HCT116 (cell line): ENCODE results near the gene BAIAP2L1. TPM values are rescaled to one million over a fixed set of nuclear protein-coding genes. Genes with fewer than 3 reads are reported as not detected.

Experiments used
- ATAC-seq: fragments of 200-7000 bp; cut with Tn5 transposase; 2 replicates; pipeline ENCODE4 v1.9.1; 2020; ENCODE audit warnings: mild to moderate bottlenecking, moderate library complexity
- BruUV-seq: library from RNA; stranded (reverse); fragments of 400-500 nt; replicated peaks from 2 replicates; lab custom pipeline; 2021; lab: Mats Ljungman, UMichigan
- CTCF ChIA-PET: fragments of 300-600 bp; sonication (Branson Sonifier 250); formaldehyde crosslinking; loops from one replicate; lab custom pipeline; 2021; ENCODE audit warnings: antibody characterized with exemption; lab: Charles Lee
- POLR2A ChIA-PET: fragments of 300-600, 350-600 bp; sonication (Branson Sonifier 250); formaldehyde crosslinking; loops from one replicate; lab custom pipeline; 2021; ENCODE audit warnings: antibody characterized with exemption; lab: Charles Lee
- RAD21 ChIA-PET, 2 experiments: fragments of 300-600 bp; sonication (Branson Sonifier 250); formaldehyde crosslinking; loops; one replicate each; lab custom pipeline; 2023; ENCODE audit warnings: low total read pairs in 2 of 2; ENCODE audit not compliant: uncharacterized antibody in 2 of 2, unreplicated experiment in 2 of 2, low non-redundant PET in 1 of 2; lab: Charles Lee
- DNase-seq: peaks from one replicate; pipeline ENCODE4 v3.0.0-alpha.2; 2010; ENCODE audit warnings: low read depth, low spot score
- H2AFZ ChIP-seq: fragments of 200-600 bp; shearing (Covaris generic), sonication (generic); 2 replicates; pipeline ENCODE4 v1.6.1; 2017; ENCODE audit warnings: low read depth, mixed run types, mixed read lengths, antibody characterized with exemption, low read length; ENCODE audit not compliant: poor library complexity, severe bottlenecking
- H3K27ac ChIP-seq: 2 replicates; pipeline ENCODE4 v1.5.1; 2012; ENCODE audit warnings: low read depth, low read length
- H3K27me3 ChIP-seq: fragments of 200-600 bp; sonication (generic); 2 replicates; pipeline ENCODE4 v1.6.1; 2016; ENCODE audit warnings: mixed run types, low read length, mixed read lengths; ENCODE audit not compliant: insufficient read depth
- H3K36me3 ChIP-seq, 2 experiments: fragments of 200-500 bp in 1 of 2; fragments of 200-600 bp in 1 of 2; sonication (Bioruptor generic) in 1 of 2; sonication (generic) in 1 of 2; 2 replicates each; pipeline versions ENCODE4 v1.5.1 to v1.6.1; 2014 to 2016; ENCODE audit warnings: low read length in 2 of 2, inconsistent platforms in 1 of 2, mixed read lengths in 1 of 2, mixed run types in 1 of 2; ENCODE audit not compliant: insufficient read depth in 2 of 2, control insufficient read depth in 1 of 2
- H3K4me1 ChIP-seq, 2 experiments: fragments of 200-600 bp in 1 of 2; sonication (generic) in 1 of 2; 2 replicates each; pipeline versions ENCODE4 v1.5.1 to v1.6.1; 2012 to 2017; ENCODE audit warnings: low read length in 2 of 2, inconsistent platforms in 1 of 2, mild to moderate bottlenecking in 1 of 2, mixed read lengths in 1 of 2, mixed run types in 1 of 2, moderate library complexity in 1 of 2; ENCODE audit not compliant: insufficient read depth in 2 of 2, control insufficient read depth in 1 of 2
- H3K4me2 ChIP-seq: fragments of 200-600 bp; sonication (generic); 2 replicates; pipeline ENCODE4 v1.6.1; 2017; ENCODE audit warnings: mixed run types, low read length, mixed read lengths
- H3K4me3 ChIP-seq, 2 experiments: fragments of 200-600 bp in 1 of 2; sonication (generic) in 1 of 2; replicated peaks in 1 of 2; 2 replicates each; pipeline ENCODE4 v1.5.1; 2011 to 2016; ENCODE audit warnings: low read length in 2 of 2, control low read depth in 1 of 2, low read depth in 1 of 2, mild to moderate bottlenecking in 1 of 2, mixed read lengths in 1 of 2, mixed run types in 1 of 2
- H3K79me2 ChIP-seq: fragments of 200-600 bp; sonication (generic); 2 replicates; pipeline ENCODE4 v1.6.1; 2017; ENCODE audit warnings: mild to moderate bottlenecking, mixed run types, low read length, moderate library complexity, mixed read lengths; ENCODE audit not compliant: insufficient read depth
- H3K9ac ChIP-seq: fragments of 200-600 bp; sonication (generic); 2 replicates; pipeline ENCODE4 v1.6.1; 2016; ENCODE audit warnings: low read length, mixed read lengths
- H3K9me2 ChIP-seq: fragments of 200-600 bp; sonication (generic), shearing (Covaris generic); 2 replicates; pipeline ENCODE4 v1.6.1; 2017; ENCODE audit warnings: mixed run types, mild to moderate bottlenecking, moderate library complexity; ENCODE audit not compliant: insufficient read depth
- H3K9me3 ChIP-seq, 2 experiments: fragments of 200-500 bp in 1 of 2; fragments of 200-600 bp in 1 of 2; sonication (Bioruptor generic) in 1 of 2; sonication (generic) in 1 of 2; 2 replicates each; pipeline ENCODE4 v1.6.1; 2014 to 2017; ENCODE audit warnings: low read length in 2 of 2, mixed read lengths in 2 of 2, inconsistent platforms in 1 of 2, low read depth in 1 of 2, mild to moderate bottlenecking in 1 of 2, mixed run types in 1 of 2, moderate library complexity in 1 of 2; ENCODE audit not compliant: control insufficient read depth in 1 of 2, insufficient read depth in 1 of 2
- H4K20me1 ChIP-seq: fragments of 200-600 bp; sonication (generic), shearing (Covaris generic); 2 replicates; pipeline ENCODE4 v1.6.1; 2017; ENCODE audit warnings: mixed run types, mild to moderate bottlenecking, moderate library complexity; ENCODE audit not compliant: insufficient read depth
- CBX3 ChIP-seq: IDR thresholded peaks from 2 replicates; pipeline ENCODE4 v1.6.1; 2012; ENCODE audit warnings: low read depth
- EGR1 ChIP-seq: IDR thresholded peaks from 2 replicates; pipeline ENCODE4 v1.6.1; 2012; ENCODE audit warnings: low read depth
- ELF1 ChIP-seq: IDR thresholded peaks from 2 replicates; pipeline ENCODE4 v1.6.1; 2012; ENCODE audit warnings: low read depth, borderline replicate concordance
- EZH2 ChIP-seq: fragments of 200-600 bp; sonication (generic); IDR thresholded peaks from 2 replicates; pipeline ENCODE4 v1.6.1; 2017; ENCODE audit warnings: antibody characterized with exemption, mixed run types
- EZH2phosphoT487 ChIP-seq: fragments of 200-600 bp; IDR thresholded peaks from 2 replicates; pipeline ENCODE4 v1.6.1; 2018; ENCODE audit warnings: antibody characterized with exemption, borderline replicate concordance
- FOSL1 ChIP-seq: IDR thresholded peaks from 2 replicates; pipeline ENCODE4 v1.6.1; 2012; ENCODE audit warnings: low read depth
- POLR2A ChIP-seq: IDR thresholded peaks from 2 replicates; pipeline ENCODE4 v1.7.0; 2011; ENCODE audit warnings: borderline replicate concordance; ENCODE audit not compliant: insufficient read depth, insufficient read length; ENCODE audit errors: extremely low read depth
- SP1 ChIP-seq: IDR thresholded peaks from 2 replicates; pipeline ENCODE4 v1.6.1; 2012; ENCODE audit warnings: low read depth
- SRF ChIP-seq: IDR thresholded peaks from 2 replicates; pipeline ENCODE4 v1.6.1; 2012; ENCODE audit warnings: low read depth
- TCF7L2 ChIP-seq: IDR thresholded peaks from 2 replicates; pipeline ENCODE4 v1.7.0; 2011; ENCODE audit warnings: borderline replicate concordance, inconsistent platforms; ENCODE audit not compliant: insufficient read depth, insufficient read length; ENCODE audit errors: extremely low read depth
- YY1 ChIP-seq: IDR thresholded peaks from 2 replicates; pipeline ENCODE4 v1.6.1; 2011; ENCODE audit warnings: low read length, low read depth, moderate library complexity, mild to moderate bottlenecking; ENCODE audit not compliant: insufficient replicate concordance; ENCODE audit errors: extremely low read depth
- ZNF274 ChIP-seq: fragments of 200-500 bp; sonication (Bioruptor generic); IDR thresholded peaks from 2 replicates; pipeline ENCODE4 v1.6.1; 2014; ENCODE audit warnings: mild to moderate bottlenecking, low read depth, low read length, inconsistent platforms
- intact Hi-C: fragments of 100-400 bp; cut with micrococcal nuclease; formaldehyde crosslinking; loops from 2 replicates; pipeline ENCODE4 v1.10.0; 2022
- total RNA-seq: library from RNA; stranded (reverse); gene quantifications from one replicate; pipeline ENCODE4 v1.2.1, GENCODE V29; 2021; ENCODE audit not compliant: unreplicated experiment
- TF ChIP-seq, protein P1 (sequence below): IDR thresholded peaks from 2 replicates; pipeline ENCODE4 v1.6.1; 2011; ENCODE audit warnings: mild to moderate bottlenecking, low read length, moderate library complexity; ENCODE audit not compliant: insufficient replicate concordance; ENCODE audit errors: extremely low read depth
- TF ChIP-seq, protein P2 (sequence below): IDR thresholded peaks from 2 replicates; pipeline ENCODE4 v1.6.1; 2012
- TF ChIP-seq, protein P3 (sequence below), 3 experiments: fragments of 200-600 bp in 1 of 3; sonication (generic) in 1 of 3; IDR thresholded peaks in 2 of 3; conservative IDR thresholded peaks in 1 of 3; 2 replicates each; pipeline ENCODE4 v1.5.1; 2012 to 2017; ENCODE audit warnings: low read depth in 2 of 3, low read length in 2 of 3, antibody characterized with exemption in 1 of 3, borderline replicate concordance in 1 of 3, control low read depth in 1 of 3, mild to moderate bottlenecking in 1 of 3, mixed read lengths in 1 of 3, mixed run types in 1 of 3, moderate library complexity in 1 of 3; ENCODE audit not compliant: insufficient read depth in 1 of 3
- TF ChIP-seq, protein P4 (sequence below): IDR thresholded peaks from 2 replicates; pipeline ENCODE4 v1.6.1; 2012; ENCODE audit warnings: low read depth

Gene BAIAP2L1
- total RNA-seq, 1 experiment from 2014 or later: 61.2 TPM

DNA sequence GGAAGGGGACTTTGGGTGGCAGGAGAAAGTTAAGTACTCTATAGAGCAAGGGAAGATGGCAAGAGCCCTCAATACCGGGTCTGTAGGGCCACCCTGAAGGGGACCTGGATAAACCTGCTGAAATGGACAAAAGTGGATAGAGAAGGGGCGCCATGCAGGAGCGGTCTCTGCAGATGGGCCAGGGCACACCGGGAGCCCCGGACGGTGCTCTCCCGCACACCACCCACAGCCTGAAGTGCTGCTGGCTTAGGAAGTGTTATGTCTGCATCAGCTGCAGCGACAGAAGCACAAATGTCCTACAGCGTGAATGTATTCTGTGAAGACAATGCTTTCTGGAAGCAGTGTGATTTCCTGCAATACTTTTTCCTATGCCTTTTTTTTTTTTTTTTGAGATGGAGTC lies 81.7 kb downstream of the BAIAP2L1 start (continued):
- TF ChIP-seq, protein P1, sequence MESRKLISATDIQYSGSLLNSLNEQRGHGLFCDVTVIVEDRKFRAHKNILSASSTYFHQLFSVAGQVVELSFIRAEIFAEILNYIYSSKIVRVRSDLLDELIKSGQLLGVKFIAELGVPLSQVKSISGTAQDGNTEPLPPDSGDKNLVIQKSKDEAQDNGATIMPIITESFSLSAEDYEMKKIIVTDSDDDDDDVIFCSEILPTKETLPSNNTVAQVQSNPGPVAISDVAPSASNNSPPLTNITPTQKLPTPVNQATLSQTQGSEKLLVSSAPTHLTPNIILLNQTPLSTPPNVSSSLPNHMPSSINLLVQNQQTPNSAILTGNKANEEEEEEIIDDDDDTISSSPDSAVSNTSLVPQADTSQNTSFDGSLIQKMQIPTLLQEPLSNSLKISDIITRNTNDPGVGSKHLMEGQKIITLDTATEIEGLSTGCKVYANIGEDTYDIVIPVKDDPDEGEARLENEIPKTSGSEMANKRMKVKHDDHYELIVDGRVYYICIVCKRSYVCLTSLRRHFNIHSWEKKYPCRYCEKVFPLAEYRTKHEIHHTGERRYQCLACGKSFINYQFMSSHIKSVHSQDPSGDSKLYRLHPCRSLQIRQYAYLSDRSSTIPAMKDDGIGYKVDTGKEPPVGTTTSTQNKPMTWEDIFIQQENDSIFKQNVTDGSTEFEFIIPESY: no peak
- TF ChIP-seq EZH2: no peak
- no peak for TF ChIP-seq ELF1
- TF ChIP-seq, protein P2, sequence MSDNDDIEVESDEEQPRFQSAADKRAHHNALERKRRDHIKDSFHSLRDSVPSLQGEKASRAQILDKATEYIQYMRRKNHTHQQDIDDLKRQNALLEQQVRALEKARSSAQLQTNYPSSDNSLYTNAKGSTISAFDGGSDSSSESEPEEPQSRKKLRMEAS: no peak
- TF ChIP-seq SRF: no peak
- no peak for TF ChIP-seq CBX3
- TF ChIP-seq SP1: no peak
- no peak for TF ChIP-seq TCF7L2
- TF ChIP-seq ZNF274: no peak
- TF ChIP-seq YY1: no peak
- TF ChIP-seq POLR2A: no peak

DNA sequence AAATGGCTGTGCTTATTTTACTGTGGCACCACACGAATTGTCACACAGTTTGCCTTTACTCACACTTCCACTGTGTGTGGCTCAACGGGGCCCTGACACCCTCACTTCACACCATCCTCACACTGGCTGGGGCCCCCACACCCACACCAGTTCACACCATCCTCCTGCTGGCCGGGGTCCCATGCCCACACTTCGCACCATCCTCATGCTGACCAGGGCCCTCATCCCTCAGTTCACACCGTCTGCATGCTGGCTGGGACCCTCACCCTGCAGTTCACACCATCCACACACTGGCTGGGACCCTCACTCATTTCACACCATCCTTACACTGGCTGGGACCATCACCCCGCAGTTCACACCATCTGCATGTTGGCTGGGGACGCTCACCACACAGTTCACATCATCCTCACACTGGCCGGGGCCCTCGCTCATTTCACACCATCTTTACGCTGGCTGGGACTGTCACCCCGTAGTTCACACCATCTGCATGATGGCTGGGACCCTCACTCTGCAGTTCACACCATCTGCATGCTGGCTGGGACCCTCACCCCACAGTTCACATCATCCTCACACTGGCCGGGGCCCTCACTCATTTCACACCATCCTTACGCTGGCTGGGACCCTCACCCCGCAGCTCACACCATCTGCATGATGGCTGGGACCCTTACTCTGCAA lies 83.4 kb downstream of the BAIAP2L1 start:
- H3K4me3 ChIP-seq: no peak overlapping the region
- ATAC-seq: no peak
- TF ChIP-seq EZH2phosphoT487 (no peak), EGR1 (no peak), POLR2A (no peak), ZNF274 (no peak), SRF (no peak), FOSL1 (no peak)
- TF ChIP-seq, protein P3, sequence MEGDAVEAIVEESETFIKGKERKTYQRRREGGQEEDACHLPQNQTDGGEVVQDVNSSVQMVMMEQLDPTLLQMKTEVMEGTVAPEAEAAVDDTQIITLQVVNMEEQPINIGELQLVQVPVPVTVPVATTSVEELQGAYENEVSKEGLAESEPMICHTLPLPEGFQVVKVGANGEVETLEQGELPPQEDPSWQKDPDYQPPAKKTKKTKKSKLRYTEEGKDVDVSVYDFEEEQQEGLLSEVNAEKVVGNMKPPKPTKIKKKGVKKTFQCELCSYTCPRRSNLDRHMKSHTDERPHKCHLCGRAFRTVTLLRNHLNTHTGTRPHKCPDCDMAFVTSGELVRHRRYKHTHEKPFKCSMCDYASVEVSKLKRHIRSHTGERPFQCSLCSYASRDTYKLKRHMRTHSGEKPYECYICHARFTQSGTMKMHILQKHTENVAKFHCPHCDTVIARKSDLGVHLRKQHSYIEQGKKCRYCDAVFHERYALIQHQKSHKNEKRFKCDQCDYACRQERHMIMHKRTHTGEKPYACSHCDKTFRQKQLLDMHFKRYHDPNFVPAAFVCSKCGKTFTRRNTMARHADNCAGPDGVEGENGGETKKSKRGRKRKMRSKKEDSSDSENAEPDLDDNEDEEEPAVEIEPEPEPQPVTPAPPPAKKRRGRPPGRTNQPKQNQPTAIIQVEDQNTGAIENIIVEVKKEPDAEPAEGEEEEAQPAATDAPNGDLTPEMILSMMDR (IDR thresholded peaks at IDR 0.05 in 2 of 3, conservative IDR thresholded peaks at IDR 0.05 in 1 of 3; ENCODE audit: borderline replicate concordance in 1 of 3, insufficient read depth in 1 of 3, low read depth in 2 of 3, low read length in 2 of 3): no peak
- TF ChIP-seq, protein P4, sequence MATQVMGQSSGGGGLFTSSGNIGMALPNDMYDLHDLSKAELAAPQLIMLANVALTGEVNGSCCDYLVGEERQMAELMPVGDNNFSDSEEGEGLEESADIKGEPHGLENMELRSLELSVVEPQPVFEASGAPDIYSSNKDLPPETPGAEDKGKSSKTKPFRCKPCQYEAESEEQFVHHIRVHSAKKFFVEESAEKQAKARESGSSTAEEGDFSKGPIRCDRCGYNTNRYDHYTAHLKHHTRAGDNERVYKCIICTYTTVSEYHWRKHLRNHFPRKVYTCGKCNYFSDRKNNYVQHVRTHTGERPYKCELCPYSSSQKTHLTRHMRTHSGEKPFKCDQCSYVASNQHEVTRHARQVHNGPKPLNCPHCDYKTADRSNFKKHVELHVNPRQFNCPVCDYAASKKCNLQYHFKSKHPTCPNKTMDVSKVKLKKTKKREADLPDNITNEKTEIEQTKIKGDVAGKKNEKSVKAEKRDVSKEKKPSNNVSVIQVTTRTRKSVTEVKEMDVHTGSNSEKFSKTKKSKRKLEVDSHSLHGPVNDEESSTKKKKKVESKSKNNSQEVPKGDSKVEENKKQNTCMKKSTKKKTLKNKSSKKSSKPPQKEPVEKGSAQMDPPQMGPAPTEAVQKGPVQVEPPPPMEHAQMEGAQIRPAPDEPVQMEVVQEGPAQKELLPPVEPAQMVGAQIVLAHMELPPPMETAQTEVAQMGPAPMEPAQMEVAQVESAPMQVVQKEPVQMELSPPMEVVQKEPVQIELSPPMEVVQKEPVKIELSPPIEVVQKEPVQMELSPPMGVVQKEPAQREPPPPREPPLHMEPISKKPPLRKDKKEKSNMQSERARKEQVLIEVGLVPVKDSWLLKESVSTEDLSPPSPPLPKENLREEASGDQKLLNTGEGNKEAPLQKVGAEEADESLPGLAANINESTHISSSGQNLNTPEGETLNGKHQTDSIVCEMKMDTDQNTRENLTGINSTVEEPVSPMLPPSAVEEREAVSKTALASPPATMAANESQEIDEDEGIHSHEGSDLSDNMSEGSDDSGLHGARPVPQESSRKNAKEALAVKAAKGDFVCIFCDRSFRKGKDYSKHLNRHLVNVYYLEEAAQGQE: no peak
- TF ChIP-seq, all 23 proteins: peak for 0
- intact Hi-C loops: no loop called here
- RAD21 ChIA-PET: no interaction called here
- H3K27me3 ChIP-seq: no peaks in the 10 kb centered on the region
- DNase-seq: no peak
- no TSS peak for BruUV-seq
- no peaks in the 10 kb centered on the region for H3K4me1 ChIP-seq
- H3K79me2 ChIP-seq: peaks cover 15% of the 10 kb centered on the region; the same call in 1 of the 2 replicates
- CTCF ChIA-PET: no interaction called here
- POLR2A ChIA-PET: no interaction called here
- H3K9me2 ChIP-seq: no peaks in the 10 kb centered on the region
- H3K27ac ChIP-seq: no peak overlapping the region
- no peaks in the 10 kb centered on the region for H4K20me1 ChIP-seq
- H3K9ac ChIP-seq: no peak overlapping the region
- H2AFZ ChIP-seq: no peak overlapping the region
- no peak overlapping the region for H3K4me2 ChIP-seq
- peaks cover 8 to 12% of the 10 kb centered on the region in 2 experiments; a peak in 2 of 4 replicates for H3K36me3 ChIP-seq
- no peaks in the 10 kb centered on the region for H3K9me3 ChIP-seq
